DOHH2 (cell line): Measurements from ENCODE around the gene KCNK17.

Experiments used
- CTCF ChIP-seq: fragments of 200-600 bp; sonication (generic); IDR thresholded peaks from one replicate; pipeline ENCODE4 v1.5.1; 2014; ENCODE audit warnings: antibody characterized with exemption, mild to moderate bottlenecking, low read depth, low read length; ENCODE audit not compliant: poor library complexity, severe bottlenecking
- EZH2phosphoT487 ChIP-seq: fragments of 200-600 bp; sonication (generic); IDR thresholded peaks from 2 replicates; pipeline ENCODE4 v1.6.1; 2017; ENCODE audit warnings: borderline replicate concordance, mild to moderate bottlenecking, antibody characterized with exemption, low read length, moderate library complexity, mixed read lengths

DNA sequence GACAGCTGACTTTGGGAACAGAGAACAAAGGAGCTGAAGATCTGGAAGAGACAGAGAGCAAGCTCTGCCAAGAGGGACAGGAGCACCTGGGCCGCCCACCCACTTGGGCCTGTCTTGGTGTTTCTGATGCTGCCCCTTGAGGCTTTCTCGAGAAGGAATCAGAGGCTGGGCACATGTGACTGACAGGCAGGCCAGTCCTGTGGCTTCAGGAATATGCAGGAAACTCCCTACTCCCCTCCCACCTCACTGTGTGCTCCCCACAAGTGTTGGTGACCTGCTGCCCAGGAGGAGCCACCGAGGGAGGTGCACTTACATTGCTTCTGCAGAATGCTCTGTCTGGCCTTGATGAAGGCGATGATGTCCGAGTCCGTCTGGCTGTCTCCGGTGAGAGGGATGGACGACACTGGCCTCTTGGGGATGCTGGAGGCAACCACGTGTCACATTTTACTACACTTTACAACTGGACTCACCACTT is 29.2 kb upstream of the KCNK17 start:
- TF ChIP-seq CTCF (no peak), EZH2phosphoT487 (no peak)
